CD4-positive, alpha-beta T cell (primary cell): ENCODE results near the gene GPR151. TPM values are rescaled to one million over a fixed set of nuclear protein-coding genes. Genes with fewer than 3 reads are reported as not detected.
"Not testable (repeated sequence)": the region's sequence is repeated elsewhere in the genome, so short reads cannot be mapped to it uniquely, and the experiment has no call there.

Experiments
- ATAC-seq: fragments of 200-7000 bp; cut with Tn5 transposase; one replicate; pipeline ENCODE4 v1.10.0; 2022; ENCODE audit warnings: mild to moderate bottlenecking; ENCODE audit not compliant: poor library complexity
- CTCF ChIA-PET: fragments of 350-600 bp; sonication (Branson Sonifier 250); formaldehyde crosslinking; loops from one replicate; lab custom pipeline; 2021; ENCODE audit warnings: antibody characterized with exemption, inconsistent platforms; lab: Charles Lee
- POLR2A ChIA-PET: fragments of 350-600 bp; sonication (Branson Sonifier 250); formaldehyde crosslinking; loops from one replicate; lab custom pipeline; 2021; ENCODE audit warnings: antibody characterized with exemption, inconsistent platforms; lab: Charles Lee
- DNase-seq, 14 experiments: peaks; one replicate each; pipeline ENCODE4 v3.0.0-alpha.2; 2013 to 2020; ENCODE audit warnings: mixed read lengths in 2 of 14
- H3K27ac ChIP-seq, 2 donors: one replicate each; pipeline versions ENCODE4 v1.5.1 to v1.7.0; 2013; ENCODE audit warnings: low read length in 2 of 2, low read depth in 1 of 2, mild to moderate bottlenecking in 1 of 2
- H3K27me3 ChIP-seq, 2 experiments: 1 replicate in 1 of 2; 2 replicates in 1 of 2; pipeline versions ENCODE4 v1.6.1 to v1.7.0; 2013; ENCODE audit warnings: low read length in 2 of 2, control low read depth in 1 of 2, mild to moderate bottlenecking in 1 of 2, moderate library complexity in 1 of 2; ENCODE audit not compliant: insufficient read depth in 2 of 2, control insufficient read depth in 1 of 2
- H3K36me3 ChIP-seq: one replicate; pipeline ENCODE4 v1.6.1; 2013; ENCODE audit warnings: low read length, control low read depth; ENCODE audit not compliant: insufficient read depth
- H3K4me1 ChIP-seq: one replicate; pipeline ENCODE4 v1.6.1; 2013; ENCODE audit warnings: low read length, control low read depth; ENCODE audit not compliant: insufficient read depth
- H3K4me3 ChIP-seq: one replicate; pipeline ENCODE4 v1.5.1; 2013; ENCODE audit warnings: mild to moderate bottlenecking, low read length, moderate library complexity
- H3K9me3 ChIP-seq, 2 experiments: 1 replicate in 1 of 2; 2 replicates in 1 of 2; pipeline versions ENCODE4 v1.6.1 to v1.7.0; 2013; ENCODE audit warnings: low read length in 2 of 2, mild to moderate bottlenecking in 2 of 2, control low read depth in 1 of 2, moderate library complexity in 1 of 2; ENCODE audit not compliant: control insufficient read depth in 1 of 2, insufficient read depth in 1 of 2
- H3K27ac Mint-ChIP-seq: one replicate; pipeline ENCODE4 v1.8.0; 2020; ENCODE audit warnings: mixed read lengths
- H3K27me3 Mint-ChIP-seq: one replicate; pipeline ENCODE4 v1.8.0; 2021; ENCODE audit warnings: mixed read lengths
- H3K36me3 Mint-ChIP-seq: one replicate; pipeline ENCODE4 v1.8.0; 2021; ENCODE audit warnings: low read depth, mixed read lengths
- H3K4me1 Mint-ChIP-seq: one replicate; pipeline ENCODE4 v1.8.0; 2021; ENCODE audit warnings: low read depth, mixed read lengths
- H3K4me3 Mint-ChIP-seq: one replicate; pipeline ENCODE4 v1.8.0; 2020; ENCODE audit warnings: mild to moderate bottlenecking, mixed read lengths
- H3K9me3 Mint-ChIP-seq: one replicate; pipeline ENCODE4 v1.8.0; 2020; ENCODE audit warnings: mixed read lengths
- CTCF ChIP-seq: fragments of 200-600 bp; IDR thresholded peaks from one replicate; pipeline ENCODE4 v1.8.0; 2022; ENCODE audit warnings: antibody characterized with exemption, mild to moderate bottlenecking
- intact Hi-C, 2 experiments: fragments of 100-400 bp; cut with DNase I in 1 of 2; cut with micrococcal nuclease in 1 of 2; formaldehyde crosslinking; loops; one replicate each; pipeline versions ENCODE4 v1.15.1 to v1.9.0; 2023 to 2025; cut with DNase I, micrococcal nuclease
- total RNA-seq, 174 experiments: library from RNA in 2 of 174; stranded (reverse) in 2 of 174; gene quantifications; one replicate each; pipeline ENCODE4 v1.2.3 and lab custom pipeline; 2021 to 2026

The GPR151 gene
- total RNA-seq, 2 experiments from 2014 or later, result not detected

GRCh38 chr5:146561711-146562110 is 45.7 kb upstream of the GPR151 start:
- no peak overlapping the region for H3K4me3 ChIP-seq
- H3K36me3 Mint-ChIP-seq, result no peaks in the 10 kb centered on the region
- peaks cover 0 to 5% of the 10 kb centered on the region in 2 experiments for H3K27me3 ChIP-seq
- H3K36me3 ChIP-seq, result no peaks in the 10 kb centered on the region
- intact Hi-C loops, result no loop called here
- H3K4me3 Mint-ChIP-seq, result no peak overlapping the region
- ChIA-PET POLR2A (no interaction called here), CTCF (no interaction called here)
- H3K4me1 ChIP-seq, result no peaks in the 10 kb centered on the region
- no peaks in the 10 kb centered on the region for H3K4me1 Mint-ChIP-seq
- TF ChIP-seq CTCF, result no peak
- H3K9me3 ChIP-seq, result no peaks in the 10 kb centered on the region
- H3K27ac Mint-ChIP-seq, result no peak overlapping the region
- H3K27me3 Mint-ChIP-seq, result peaks cover 5% of the 10 kb centered on the region
- DNase-seq (no peak), ATAC-seq (no peak)
- H3K27ac ChIP-seq, result no peak overlapping the region
- no peaks in the 10 kb centered on the region for H3K9me3 Mint-ChIP-seq

GRCh38 chr5:146560205-146560812 is 44.3 kb upstream of the GPR151 start:
- peaks cover 0 to 5% of the 10 kb centered on the region in 2 experiments for H3K27me3 ChIP-seq
- no peak overlapping the region for H3K27ac Mint-ChIP-seq
- no peak overlapping the region for H3K4me3 ChIP-seq
- ChIA-PET POLR2A (no interaction called here), CTCF (no interaction called here)
- H3K4me1 ChIP-seq, result no peaks in the 10 kb centered on the region
- no peak for TF ChIP-seq CTCF
- no peak overlapping the region for H3K4me3 Mint-ChIP-seq
- ATAC-seq (no peak), DNase-seq (no peak)
- no peaks in the 10 kb centered on the region for H3K36me3 ChIP-seq
- intact Hi-C loops, result no loop called here
- peaks cover 8% of the 10 kb centered on the region for H3K27me3 Mint-ChIP-seq
- no peaks in the 10 kb centered on the region for H3K36me3 Mint-ChIP-seq
- H3K9me3 ChIP-seq, result no peaks in the 10 kb centered on the region
- no peak overlapping the region for H3K27ac ChIP-seq
- H3K4me1 Mint-ChIP-seq, result no peaks in the 10 kb centered on the region
- no peaks in the 10 kb centered on the region for H3K9me3 Mint-ChIP-seq

GRCh38 chr5:146556884-146557283 is 40.9 kb upstream of the GPR151 start:
- DNase-seq, H3K27ac ChIP-seq, H3K9me3 Mint-ChIP-seq, H3K4me1 ChIP-seq, H3K4me3 Mint-ChIP-seq, POLR2A ChIA-PET, H3K36me3 ChIP-seq, intact Hi-C loops, H3K4me1 Mint-ChIP-seq, H3K27me3 ChIP-seq, H3K9me3 ChIP-seq, H3K27ac Mint-ChIP-seq, ATAC-seq, CTCF ChIA-PET, H3K36me3 Mint-ChIP-seq, H3K4me3 ChIP-seq: not testable (repeated sequence)
- peaks cover 29% of the 10 kb centered on the region for H3K27me3 Mint-ChIP-seq

GRCh38 chr5:146553446-146553845 is 37.5 kb upstream of the GPR151 start:
- no peaks in the 10 kb centered on the region for H3K36me3 Mint-ChIP-seq
- no peak overlapping the region for H3K27ac ChIP-seq
- no peaks in the 10 kb centered on the region for H3K4me1 Mint-ChIP-seq
- H3K9me3 Mint-ChIP-seq, result no peaks in the 10 kb centered on the region
- no peaks in the 10 kb centered on the region for H3K4me1 ChIP-seq
- peaks cover 43% of the 10 kb centered on the region for H3K27me3 Mint-ChIP-seq
- no peak for TF ChIP-seq CTCF
- no peaks in the 10 kb centered on the region for H3K9me3 ChIP-seq
- intact Hi-C loops, result no loop called here
- no peak overlapping the region for H3K4me3 Mint-ChIP-seq
- ChIA-PET POLR2A (no interaction called here), CTCF (interaction anchor here (1.7 kb wide), 1 partner anchor 10 kb away, joined by 3 read pairs; no protein-coding TSS in a partner anchor)
- H3K27ac Mint-ChIP-seq, result no peak overlapping the region
- no peak for DNase-seq
- no peak overlapping the region for H3K4me3 ChIP-seq
- H3K36me3 ChIP-seq, result no peaks in the 10 kb centered on the region
- no peak for ATAC-seq
- H3K27me3 ChIP-seq, result no peaks in the 10 kb centered on the region
